Psoas muscle (tissue), 8 donors: ENCODE measurements around the gene CHMP4A. TPM values are rescaled to one million over a fixed set of nuclear protein-coding genes. Genes with fewer than 3 reads are reported as not detected.

ENCODE experiments used
- ATAC-seq, 4 donors: fragments of 200-7000 bp; cut with Tn5 transposase; one replicate each; pipeline ENCODE4 v1.9.1; 2020; ENCODE audit warnings: moderate library complexity in 3 of 4, mild to moderate bottlenecking in 2 of 4
- DNase-seq, 2 donors: peaks; one replicate each; pipeline ENCODE4 v3.0.0-alpha.2; 2020
- H3K27ac ChIP-seq: fragments of 200-600 bp; one replicate; pipeline ENCODE4 v1.8.0; 2022
- H3K27me3 ChIP-seq, 3 donors: fragments of 200-600 bp in 1 of 3; one replicate each; pipeline versions ENCODE4 v1.6.1 to v1.8.0; 2013 to 2022; ENCODE audit warnings: low read length in 2 of 3, mild to moderate bottlenecking in 2 of 3, moderate library complexity in 1 of 3; ENCODE audit not compliant: insufficient read depth in 3 of 3
- H3K36me3 ChIP-seq, 2 donors: fragments of 200-600 bp in 1 of 2; one replicate each; pipeline versions ENCODE4 v1.6.1 to v1.8.0; 2013 to 2022; ENCODE audit warnings: low read depth in 1 of 2, mild to moderate bottlenecking in 1 of 2, moderate library complexity in 1 of 2; ENCODE audit not compliant: insufficient read depth in 1 of 2
- H3K4me1 ChIP-seq: fragments of 200-600 bp; one replicate; pipeline ENCODE4 v1.8.0; 2022
- H3K4me3 ChIP-seq: fragments of 200-600 bp; one replicate; pipeline ENCODE4 v1.8.0; 2022; ENCODE audit warnings: mild to moderate bottlenecking
- H3K9me3 ChIP-seq: fragments of 200-600 bp; one replicate; pipeline ENCODE4 v1.8.0; 2022
- CTCF ChIP-seq: fragments of 200-600 bp; IDR thresholded peaks from one replicate; pipeline ENCODE4 v1.8.0; 2022; ENCODE audit warnings: antibody characterized with exemption
- WGBS, 3 donors: extraction: QIAGEN DNeasy Blood & Tissue Kit; methylation state at CpG; one replicate each; pipeline versions ENCODE4 v1.1.6 to v1.1.7; 2013; 5-methylcytosine and 5-hydroxymethylcytosine counted together
- intact Hi-C, 2 donors: fragments of 100-400 bp; cut with DNase I; formaldehyde crosslinking; loops; one replicate each; pipeline versions ENCODE4 v1.11.0 to v1.14.2; 2022
- polyA plus RNA-seq, 3 donors: library from polyadenylated mRNA; stranded (reverse); fragments of 200-250 nt; gene quantifications; one replicate each; pipeline ENCODE4 v1.2.3, GENCODE V29; 2013
- total RNA-seq, 4 donors: library from RNA; stranded (reverse); fragmentation: NEBNext Ultra II Directional in 2 of 4; extraction: Animal tissue kit (Norgen Biotek cat#: 25700) in 2 of 4; gene quantifications; one replicate each; pipeline versions ENCODE4 v1.2.1 to v1.2.4, GENCODE V29; 2021 to 2023
- donor health status: healthy with polysubstance abuse.
- donor health status: DM: no; HTN: no; CAD: no; lungs with moderate emphysema.
- donor health status: Bipolar disorder and iron deficiency.
- donor health status: healthy.
- donor health status: DM: yes; HTN: yes; CAD: no.
- donor health status: DM: no; HTN: no; CAD: no.
- donor health status: DM: no; HTN: no; CAD: no.
- donor health status: DM: yes; HTN: yes; CAD: no.

CHMP4A gene
- total and polyA plus RNA-seq, 7 donors: 12.3 to 42.1 (median 18.2) TPM

GRCh38 chr14:24237463-24237955, 24.2 kb upstream of the CHMP4A start:
- intact Hi-C loops: no loop called here
- peaks cover 76% of the 10 kb centered on the region for H3K4me1 ChIP-seq
- peaks cover 27 to 79% of the 10 kb centered on the region in 2 donors for H3K36me3 ChIP-seq
- no peaks in the 10 kb centered on the region for H3K27me3 ChIP-seq
- DNase-seq (no peak), ATAC-seq (peak in 3 of 4 donors; percentile 1 to 34 (median 10))
- no peaks in the 10 kb centered on the region for H3K9me3 ChIP-seq
- no peak overlapping the region for H3K4me3 ChIP-seq
- whole genome bisulfite sequencing, 3 donors: 50 to 67% (median 64%) methylated on average over 2 of the region's 2 CpGs
- H3K27ac ChIP-seq: peak overlapping the region; percentile 19
- TF ChIP-seq CTCF: no peak

- WGBS, 3 donors: 87 to 90% (median 88%) methylated on average over 6 of the region's 6 CpGs
- intact Hi-C loops: no loop called here
- no peaks in the 10 kb centered on the region for H3K9me3 ChIP-seq
- peaks cover 76% of the 10 kb centered on the region for H3K4me1 ChIP-seq
- peak overlapping the region; percentile 19 for H3K27ac ChIP-seq
- H3K4me3 ChIP-seq: no peak overlapping the region
- no peak for DNase-seq
- no peaks in the 10 kb centered on the region for H3K27me3 ChIP-seq
- TF ChIP-seq CTCF: no peak
- ATAC-seq: no peak
- peaks cover 27 to 79% of the 10 kb centered on the region in 2 donors for H3K36me3 ChIP-seq
Observed at GRCh38 chr14:24236689-24237462, 23.6 kb upstream of the CHMP4A start.

GRCh38 chr14:24235804-24236688, 22.8 kb upstream of the CHMP4A start:
- peaks cover 75% of the 10 kb centered on the region for H3K4me1 ChIP-seq
- H3K27ac ChIP-seq: peak overlapping the region; percentile 19
- H3K4me3 ChIP-seq: no peak overlapping the region
- peaks cover 27 to 74% of the 10 kb centered on the region in 2 donors for H3K36me3 ChIP-seq
- ATAC-seq (no peak), DNase-seq (no peak)
- WGBS, 3 donors: 88 to 98% (median 91%) methylated on average over 5 of the region's 5 CpGs
- H3K27me3 ChIP-seq: no peaks in the 10 kb centered on the region
- H3K9me3 ChIP-seq: no peaks in the 10 kb centered on the region
- intact Hi-C loops: no loop called here
- no peak for TF ChIP-seq CTCF

GRCh38 chr14:24234095-24235005, 21.1 kb upstream of the CHMP4A start:
- Histone ChIP-seq H3K4me1 (peaks cover 64% of the 10 kb centered on the region), H3K36me3 (peaks cover 19 to 62% of the 10 kb centered on the region in 2 donors), H3K27me3 (no peaks in the 10 kb centered on the region), H3K9me3 (no peaks in the 10 kb centered on the region), H3K4me3 (peak overlapping the region; percentile 92), H3K27ac (peak overlapping the region; percentile 41)
- no peak for DNase-seq
- no peak for ATAC-seq
- intact Hi-C loops: no loop called here
- WGBS, 3 donors: 85 to 93% (median 91%) methylated on average over 3 of the region's 3 CpGs
- no peak for TF ChIP-seq CTCF
